HG02623 (cell line): ENCODE results near the gene MAP7D1.
A peak's percentile ranks its signal among the peaks of the same experiment; 100 is the strongest.
"Not testable (repeated sequence)": the region's sequence is repeated elsewhere in the genome, so short reads cannot be mapped to it uniquely, and the experiment has no call there.

Experiments used
- ATAC-seq: cut with Tn5 transposase; IDR thresholded peaks from one replicate; pipeline ENCODE4 v1.9.1; 2021; ENCODE audit warnings: moderate library complexity; ENCODE audit not compliant: unreplicated experiment

The MAP7D1 gene

GRCh38 chr1:36166938-36167905, 11.3 kb downstream of the MAP7D1 start:
- ATAC-seq: no peak

GRCh38 chr1:36168514-36168913, 12.6 kb downstream of the MAP7D1 start:
- no peak for ATAC-seq

GRCh38 chr1:36170643-36171412, 14.9 kb downstream of the MAP7D1 start:
- ATAC-seq: no peak

GRCh38 chr1:36172017-36172747, 16.2 kb downstream of the MAP7D1 start:
- no peak for ATAC-seq

GRCh38 chr1:36172983-36173382, 17.0 kb downstream of the MAP7D1 start:
- no peak for ATAC-seq

- ATAC-seq: no peak
Observed at GRCh38 chr1:36174713-36175112, 18.8 kb downstream of the MAP7D1 start.

GRCh38 chr1:36175137-36176095, 19.5 kb downstream of the MAP7D1 start:
- no peak for ATAC-seq

- no peak for ATAC-seq
Observed at GRCh38 chr1:36176106-36176949, 20.4 kb downstream of the MAP7D1 start.

- no peak for ATAC-seq
Observed at GRCh38 chr1:36177589-36178431, 21.9 kb downstream of the MAP7D1 start.

GRCh38 chr1:36178471-36179219, 22.7 kb downstream of the MAP7D1 start:
- ATAC-seq: no peak

GRCh38 chr1:36179220-36179600, 23.2 kb downstream of the MAP7D1 start:
- ATAC-seq: no peak

GRCh38 chr1:36182734-36183133, 26.8 kb downstream of the MAP7D1 start:
- no peak for ATAC-seq

GRCh38 chr1:36183309-36183856, 27.4 kb downstream of the MAP7D1 start:
- no peak for ATAC-seq

GRCh38 chr1:36187800-36188593, 32.0 kb downstream of the MAP7D1 start:
- ATAC-seq: peak; percentile 61

GRCh38 chr1:36196805-36197204, 40.8 kb downstream of the MAP7D1 start:
- not testable (repeated sequence) for ATAC-seq

- no peak for ATAC-seq
Observed at GRCh38 chr1:36198641-36199040, 42.7 kb downstream of the MAP7D1 start.
